HepG2 (cell line): Measurements from ENCODE around the gene EMID1. TPM values are rescaled to one million over a fixed set of nuclear protein-coding genes. Genes with fewer than 3 reads are reported as not detected.

Source experiments
- ATM ChIP-seq: fragments of 450-650 bp; IDR thresholded peaks from 2 replicates; pipeline ENCODE4 v1.7.1; 2017; ENCODE audit warnings: mild to moderate bottlenecking, borderline replicate concordance
- ATRX ChIP-seq: sonication (generic); formaldehyde crosslinking; IDR thresholded peaks from 2 replicates; pipeline ENCODE4 v1.4.0; 2020; ENCODE audit warnings: missing genetic modification reagents, borderline replicate concordance
- CCAR2 ChIP-seq: fragments of 200-400 bp; formaldehyde crosslinking; optimal IDR thresholded peaks from 2 replicates; pipeline ENCODE3; 2018; ENCODE audit warnings: low read depth, mild to moderate bottlenecking, low read length, moderate library complexity
- CEBPG ChIP-seq: IDR thresholded peaks from 2 replicates; pipeline ENCODE4 v1.6.1; 2016
- GFI1 ChIP-seq: sonication (generic); formaldehyde crosslinking; IDR thresholded peaks from 2 replicates; pipeline ENCODE4 v1.5.0; 2020; ENCODE audit warnings: missing genetic modification reagents, mild to moderate bottlenecking, borderline replicate concordance
- IKZF4 ChIP-seq: sonication (generic); formaldehyde crosslinking; IDR thresholded peaks from 2 replicates; pipeline ENCODE4 v1.5.1; 2020; ENCODE audit warnings: borderline replicate concordance, mild to moderate bottlenecking, low read depth, missing genetic modification reagents; ENCODE audit errors: not compliant biosample characterization
- IRF2 ChIP-seq: IDR thresholded peaks from 2 replicates; pipeline ENCODE4 v1.6.1; 2018; ENCODE audit warnings: missing genetic modification reagents, missing compliant biosample characterization
- MYC ChIP-seq: sonication (generic); formaldehyde crosslinking; IDR thresholded peaks from 2 replicates; pipeline ENCODE4 v1.9.0; 2021; ENCODE audit warnings: missing genetic modification reagents, borderline replicate concordance
- NR2C2 ChIP-seq: sonication (generic); formaldehyde crosslinking; IDR thresholded peaks from 2 replicates; pipeline ENCODE4 v1.4.0; 2020; ENCODE audit warnings: missing genetic modification reagents, mild to moderate bottlenecking, moderate library complexity, borderline replicate concordance
- RBFOX2 ChIP-seq: fragments of 200-400 bp; formaldehyde crosslinking; IDR thresholded peaks from 2 replicates; pipeline ENCODE4 v1.6.1; 2017; ENCODE audit warnings: low read depth, mild to moderate bottlenecking, low read length
- SIN3A ChIP-seq: IDR thresholded peaks from 2 replicates; pipeline ENCODE4 v1.6.1; 2011; ENCODE audit warnings: low read depth, mild to moderate bottlenecking, control low read depth, low read length, borderline replicate concordance
- SOX5 ChIP-seq: IDR thresholded peaks from 2 replicates; pipeline ENCODE4 v1.6.1; 2016; ENCODE audit warnings: borderline replicate concordance
- TBX3 ChIP-seq: fragments of 450-650 bp; IDR thresholded peaks from 2 replicates; pipeline ENCODE4 v1.6.1; 2017; ENCODE audit warnings: antibody characterized with exemption, mild to moderate bottlenecking, inconsistent platforms, borderline replicate concordance
- ZNF225 ChIP-seq: sonication (generic); formaldehyde crosslinking; IDR thresholded peaks from 2 replicates; pipeline ENCODE4 v1.4.0; 2020; ENCODE audit warnings: mild to moderate bottlenecking, missing genetic modification reagents
- ZNF3 ChIP-seq: IDR thresholded peaks from 2 replicates; pipeline ENCODE4 v1.7.0; 2017; ENCODE audit warnings: inconsistent platforms
- ZNF776 ChIP-seq: sonication (generic); formaldehyde crosslinking; IDR thresholded peaks from 2 replicates; pipeline ENCODE4 v1.4.0; 2020; ENCODE audit warnings: mild to moderate bottlenecking, missing genetic modification reagents
- ZSCAN25 ChIP-seq: sonication (generic); formaldehyde crosslinking; IDR thresholded peaks from 2 replicates; pipeline ENCODE4 v1.8.0; 2022; ENCODE audit warnings: mild to moderate bottlenecking, missing genetic modification reagents
- polyA plus RNA-seq, 8 experiments: library from polyadenylated mRNA; depleted of rRNA in 3 of 8; stranded (reverse) in 7 of 8; unstranded in 1 of 8; fragments of >200 nt; fragmentation: Illumina TruSeq in 4 of 8; extraction: Trizol in 4 of 8; gene quantifications; 2 replicates each; pipeline versions ENCODE4 v1.2.1 to v1.2.3, GENCODE V29; 2011 to 2016; ENCODE audit warnings: low read depth in 4 of 8, missing spikeins in 1 of 8, mixed read lengths in 1 of 8; ENCODE audit not compliant: insufficient read depth in 1 of 8
- total RNA-seq, 5 experiments: library from RNA; depleted of rRNA; stranded (reverse); fragments of >200 nt; fragmentation: Illumina TruSeq; extraction: Trizol; gene quantifications; 2 replicates each; pipeline ENCODE4 v1.2.3, GENCODE V29; 2016; ENCODE audit warnings: low read depth in 1 of 5
- TF ChIP-seq, protein P1 (sequence below): sonication (generic); formaldehyde crosslinking; IDR thresholded peaks from 2 replicates; pipeline ENCODE4 v1.8.0; 2022; ENCODE audit warnings: mild to moderate bottlenecking, missing genetic modification reagents, moderate library complexity
- TF ChIP-seq, protein P2 (sequence below): sonication (generic); formaldehyde crosslinking; IDR thresholded peaks from 2 replicates; pipeline ENCODE4 v1.9.0; 2021; ENCODE audit warnings: missing genetic modification reagents, borderline replicate concordance
- TF ChIP-seq, protein P3 (sequence below): sonication (generic); formaldehyde crosslinking; IDR thresholded peaks from 2 replicates; pipeline ENCODE4 v1.5.0; 2020; ENCODE audit warnings: mild to moderate bottlenecking, missing genetic modification reagents
- TF ChIP-seq, protein P4 (sequence below): sonication (generic); formaldehyde crosslinking; conservative IDR thresholded peaks from 2 replicates; pipeline ENCODE4 v1.4.0; 2020; ENCODE audit warnings: missing genetic modification reagents

Gene EMID1
- total and polyA plus RNA-seq, 2 of the 13 experiments (the other 11 are each of a cell fraction or from before 2014, with no cell fraction given) = 0.45 to 0.82 TPM

DNA sequence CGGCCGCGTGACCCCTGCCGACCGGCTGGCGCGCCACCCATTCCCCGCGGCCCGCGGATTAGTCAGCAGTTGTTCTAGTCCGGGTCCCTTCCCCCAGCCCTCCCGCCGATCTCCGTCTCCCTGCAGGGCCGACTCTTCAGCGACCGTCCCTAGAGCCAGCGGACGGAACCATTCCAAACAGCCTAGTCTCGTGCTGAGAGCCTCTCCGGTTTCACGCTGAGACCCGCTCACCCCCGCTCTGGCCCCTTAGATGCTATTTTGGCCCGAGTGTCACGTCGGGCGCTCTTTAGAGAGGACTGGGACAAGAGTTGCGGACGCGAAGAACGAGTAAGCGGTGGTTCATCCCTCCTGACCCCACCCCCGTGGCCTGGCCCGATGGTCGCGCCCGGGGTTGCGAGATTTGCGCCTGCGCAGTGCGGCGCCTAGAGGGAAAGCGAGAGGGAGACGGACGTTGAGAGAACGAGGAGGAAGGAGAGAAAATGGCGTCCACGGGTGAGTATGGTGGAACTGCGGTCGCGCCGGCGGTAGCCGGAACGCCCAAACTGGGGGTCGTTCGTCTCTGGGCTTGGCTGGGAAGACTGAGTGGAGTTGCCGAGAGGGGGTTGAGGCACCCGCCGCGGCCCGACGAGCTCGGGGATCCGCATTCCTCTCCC, 62.3 kb downstream of the EMID1 start, which contains the start of the genes EWSR1 and RHBDD3 (continued):
- TF ChIP-seq, protein P1, sequence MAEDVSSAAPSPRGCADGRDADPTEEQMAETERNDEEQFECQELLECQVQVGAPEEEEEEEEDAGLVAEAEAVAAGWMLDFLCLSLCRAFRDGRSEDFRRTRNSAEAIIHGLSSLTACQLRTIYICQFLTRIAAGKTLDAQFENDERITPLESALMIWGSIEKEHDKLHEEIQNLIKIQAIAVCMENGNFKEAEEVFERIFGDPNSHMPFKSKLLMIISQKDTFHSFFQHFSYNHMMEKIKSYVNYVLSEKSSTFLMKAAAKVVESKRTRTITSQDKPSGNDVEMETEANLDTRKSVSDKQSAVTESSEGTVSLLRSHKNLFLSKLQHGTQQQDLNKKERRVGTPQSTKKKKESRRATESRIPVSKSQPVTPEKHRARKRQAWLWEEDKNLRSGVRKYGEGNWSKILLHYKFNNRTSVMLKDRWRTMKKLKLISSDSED (CRISPR knock-in tag) = no peak
- TF ChIP-seq ZNF3 (CRISPR knock-in tag) = no peak
- TF ChIP-seq, protein P2, sequence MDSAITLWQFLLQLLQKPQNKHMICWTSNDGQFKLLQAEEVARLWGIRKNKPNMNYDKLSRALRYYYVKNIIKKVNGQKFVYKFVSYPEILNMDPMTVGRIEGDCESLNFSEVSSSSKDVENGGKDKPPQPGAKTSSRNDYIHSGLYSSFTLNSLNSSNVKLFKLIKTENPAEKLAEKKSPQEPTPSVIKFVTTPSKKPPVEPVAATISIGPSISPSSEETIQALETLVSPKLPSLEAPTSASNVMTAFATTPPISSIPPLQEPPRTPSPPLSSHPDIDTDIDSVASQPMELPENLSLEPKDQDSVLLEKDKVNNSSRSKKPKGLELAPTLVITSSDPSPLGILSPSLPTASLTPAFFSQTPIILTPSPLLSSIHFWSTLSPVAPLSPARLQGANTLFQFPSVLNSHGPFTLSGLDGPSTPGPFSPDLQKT (CRISPR knock-in tag) = no peak
- 0 out of 2 replicates have a peak, but pooled peaks have one; percentile 34 for TF ChIP-seq ZSCAN25
- TF ChIP-seq TBX3 = 0 out of 2 replicates have a peak, but pooled peaks have one; percentile 18
- TF ChIP-seq SIN3A = 0 out of 2 replicates have a peak, but pooled peaks have one; percentile 48
- TF ChIP-seq SOX5 = no peak
- peak; percentile 76 for TF ChIP-seq MYC (CRISPR knock-in tag)
- TF ChIP-seq ATRX (CRISPR knock-in tag) = no peak
- no peak; the same call in 1 of the 2 replicates for TF ChIP-seq ZNF225
- no peak for TF ChIP-seq GFI1 (CRISPR knock-in tag)
- peak; percentile 95 for TF ChIP-seq NR2C2
- TF ChIP-seq, protein P3, sequence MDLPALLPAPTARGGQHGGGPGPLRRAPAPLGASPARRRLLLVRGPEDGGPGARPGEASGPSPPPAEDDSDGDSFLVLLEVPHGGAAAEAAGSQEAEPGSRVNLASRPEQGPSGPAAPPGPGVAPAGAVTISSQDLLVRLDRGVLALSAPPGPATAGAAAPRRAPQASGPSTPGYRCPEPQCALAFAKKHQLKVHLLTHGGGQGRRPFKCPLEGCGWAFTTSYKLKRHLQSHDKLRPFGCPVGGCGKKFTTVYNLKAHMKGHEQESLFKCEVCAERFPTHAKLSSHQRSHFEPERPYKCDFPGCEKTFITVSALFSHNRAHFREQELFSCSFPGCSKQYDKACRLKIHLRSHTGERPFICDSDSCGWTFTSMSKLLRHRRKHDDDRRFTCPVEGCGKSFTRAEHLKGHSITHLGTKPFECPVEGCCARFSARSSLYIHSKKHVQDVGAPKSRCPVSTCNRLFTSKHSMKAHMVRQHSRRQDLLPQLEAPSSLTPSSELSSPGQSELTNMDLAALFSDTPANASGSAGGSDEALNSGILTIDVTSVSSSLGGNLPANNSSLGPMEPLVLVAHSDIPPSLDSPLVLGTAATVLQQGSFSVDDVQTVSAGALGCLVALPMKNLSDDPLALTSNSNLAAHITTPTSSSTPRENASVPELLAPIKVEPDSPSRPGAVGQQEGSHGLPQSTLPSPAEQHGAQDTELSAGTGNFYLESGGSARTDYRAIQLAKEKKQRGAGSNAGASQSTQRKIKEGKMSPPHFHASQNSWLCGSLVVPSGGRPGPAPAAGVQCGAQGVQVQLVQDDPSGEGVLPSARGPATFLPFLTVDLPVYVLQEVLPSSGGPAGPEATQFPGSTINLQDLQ (CRISPR knock-in tag) = peak; percentile 73; the same call in 1 of the 2 replicates
- TF ChIP-seq, protein P4, sequence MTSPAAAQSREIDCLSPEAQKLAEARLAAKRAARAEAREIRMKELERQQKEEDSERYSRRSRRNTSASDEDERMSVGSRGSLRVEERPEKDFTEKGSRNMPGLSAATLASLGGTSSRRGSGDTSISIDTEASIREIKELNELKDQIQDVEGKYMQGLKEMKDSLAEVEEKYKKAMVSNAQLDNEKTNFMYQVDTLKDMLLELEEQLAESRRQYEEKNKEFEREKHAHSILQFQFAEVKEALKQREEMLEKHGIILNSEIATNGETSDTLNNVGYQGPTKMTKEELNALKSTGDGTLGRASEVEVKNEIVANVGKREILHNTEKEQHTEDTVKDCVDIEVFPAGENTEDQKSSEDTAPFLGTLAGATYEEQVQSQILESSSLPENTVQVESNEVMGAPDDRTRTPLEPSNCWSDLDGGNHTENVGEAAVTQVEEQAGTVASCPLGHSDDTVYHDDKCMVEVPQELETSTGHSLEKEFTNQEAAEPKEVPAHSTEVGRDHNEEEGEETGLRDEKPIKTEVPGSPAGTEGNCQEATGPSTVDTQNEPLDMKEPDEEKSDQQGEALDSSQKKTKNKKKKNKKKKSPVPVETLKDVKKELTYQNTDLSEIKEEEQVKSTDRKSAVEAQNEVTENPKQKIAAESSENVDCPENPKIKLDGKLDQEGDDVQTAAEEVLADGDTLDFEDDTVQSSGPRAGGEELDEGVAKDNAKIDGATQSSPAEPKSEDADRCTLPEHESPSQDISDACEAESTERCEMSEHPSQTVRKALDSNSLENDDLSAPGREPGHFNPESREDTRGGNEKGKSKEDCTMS (CRISPR knock-in tag) = 0 out of 2 replicates have a peak, but pooled peaks have one; percentile 36
- TF ChIP-seq RBFOX2 = peak; percentile 94
- TF ChIP-seq IKZF4 (CRISPR knock-in tag) = peak; percentile 1
- peak; percentile 39 for TF ChIP-seq CCAR2
- no peak; the same call in 1 of the 2 replicates for TF ChIP-seq ZNF776 (CRISPR knock-in tag)
- peak; percentile 57; the same call in 1 of the 2 replicates for TF ChIP-seq IRF2 (CRISPR knock-in tag)
- TF ChIP-seq ATM = no peak
- TF ChIP-seq CEBPG (CRISPR knock-in tag) = peak; percentile 64
